HEK293 (cell line): ENCODE measurements around the gene IQCH.
A peak's percentile ranks its signal among the peaks of the same experiment; 100 is the strongest.

ENCODE experiments used
- CTCF ChIA-PET: fragments of 350-600 bp; formaldehyde crosslinking; extraction: SDS; loops from one replicate; lab custom pipeline; 2021; ENCODE audit warnings: antibody characterized with exemption; lab: Yijun Ruan, JAX
- POLR2A ChIA-PET: fragments of 300-600 bp; formaldehyde crosslinking; extraction: SDS; loops from one replicate; lab custom pipeline; 2020; ENCODE audit warnings: antibody characterized with exemption, inconsistent platforms; lab: Yijun Ruan, JAX
- H3K27ac ChIP-seq: fragments of 200-500 bp; sonication (Bioruptor generic); 2 replicates; pipeline ENCODE4 v1.5.1; 2014; ENCODE audit warnings: low read depth, low read length, control low read depth, inconsistent platforms; ENCODE audit errors: extremely low read depth
- H3K36me3 ChIP-seq, 2 experiments: fragments of 200-500 bp in 1 of 2; sonication (Bioruptor generic) in 1 of 2; 1 replicate in 1 of 2; 2 replicates in 1 of 2; pipeline ENCODE4 v1.5.1; 2014 to 2017; ENCODE audit warnings: inconsistent platforms in 2 of 2, low read length in 2 of 2; ENCODE audit not compliant: control insufficient read depth in 2 of 2, insufficient read depth in 1 of 2
- H3K4me1 ChIP-seq: fragments of 200-500 bp; sonication (Bioruptor generic); 2 replicates; pipeline ENCODE4 v1.5.1; 2014; ENCODE audit warnings: mild to moderate bottlenecking, low read length, inconsistent platforms; ENCODE audit not compliant: control insufficient read depth, insufficient read depth
- H3K4me3 ChIP-seq: 2 replicates; pipeline ENCODE4 v1.5.1; 2011; ENCODE audit warnings: low read depth, mild to moderate bottlenecking, control low read depth, low read length, moderate library complexity
- H3K9me3 ChIP-seq: fragments of 200-500 bp; sonication (Bioruptor generic); 2 replicates; pipeline ENCODE4 v1.5.1; 2014; ENCODE audit warnings: low read depth, low read length, inconsistent platforms; ENCODE audit not compliant: control insufficient read depth, insufficient read depth
- AEBP2 ChIP-seq: fragments of 450-650 bp; formaldehyde crosslinking; IDR thresholded peaks from 2 replicates; pipeline ENCODE4 v1.5.1; 2016; ENCODE audit warnings: missing biosample characterization, missing genetic modification characterization, borderline replicate concordance
- GLI4 ChIP-seq: fragments of 450-650 bp; formaldehyde crosslinking; IDR thresholded peaks from 2 replicates; pipeline ENCODE4 v1.5.1; 2016; ENCODE audit warnings: missing biosample characterization, missing genetic modification characterization
- HOXA7 ChIP-seq: sonication (generic); formaldehyde crosslinking; IDR thresholded peaks from 2 replicates; pipeline ENCODE4 v1.8.1; 2022; ENCODE audit warnings: missing genetic modification reagents, borderline replicate concordance
- KLF17 ChIP-seq: fragments of 450-650 bp; formaldehyde crosslinking; IDR thresholded peaks from 2 replicates; pipeline ENCODE4 v1.5.1; 2016; ENCODE audit warnings: missing biosample characterization, missing genetic modification characterization
- KLF7 ChIP-seq: fragments of 450-650 bp; formaldehyde crosslinking; IDR thresholded peaks from 2 replicates; pipeline ENCODE4 v1.5.1; 2016; ENCODE audit warnings: missing biosample characterization, missing genetic modification characterization, borderline replicate concordance
- RBAK ChIP-seq: fragments of 450-650 bp; formaldehyde crosslinking; IDR thresholded peaks from 2 replicates; pipeline ENCODE4 v1.5.1; 2016; ENCODE audit warnings: missing biosample characterization, missing genetic modification characterization
- SP7 ChIP-seq: fragments of 450-650 bp; formaldehyde crosslinking; IDR thresholded peaks from 2 replicates; pipeline ENCODE4 v1.5.1; 2016; ENCODE audit warnings: missing biosample characterization, missing genetic modification characterization
- ZNF10 ChIP-seq: fragments of 450-650 bp; formaldehyde crosslinking; IDR thresholded peaks from 2 replicates; pipeline ENCODE4 v1.5.1; 2017; ENCODE audit warnings: missing biosample characterization, missing genetic modification characterization
- ZNF175 ChIP-seq: fragments of 450-650 bp; formaldehyde crosslinking; IDR thresholded peaks from 2 replicates; pipeline ENCODE4 v1.5.1; 2016; ENCODE audit warnings: missing biosample characterization, missing genetic modification characterization
- ZNF24 ChIP-seq: fragments of 450-650 bp; formaldehyde crosslinking; IDR thresholded peaks from 2 replicates; pipeline ENCODE4 v1.5.1; 2016; ENCODE audit warnings: missing biosample characterization, missing genetic modification characterization
- ZNF292 ChIP-seq: fragments of 450-650 bp; formaldehyde crosslinking; IDR thresholded peaks from 2 replicates; pipeline ENCODE4 v1.5.1; 2016; ENCODE audit warnings: low read depth, missing biosample characterization, missing genetic modification characterization, borderline replicate concordance
- ZNF335 ChIP-seq: fragments of 450-650 bp; formaldehyde crosslinking; conservative IDR thresholded peaks from 2 replicates; pipeline ENCODE4 v1.5.1; 2016; ENCODE audit warnings: missing biosample characterization, missing genetic modification characterization
- ZNF366 ChIP-seq: fragments of 450-650 bp; formaldehyde crosslinking; conservative IDR thresholded peaks from 2 replicates; pipeline ENCODE4 v1.5.1; 2016; ENCODE audit warnings: missing biosample characterization, missing genetic modification characterization
- ZNF391 ChIP-seq: fragments of 450-650 bp; formaldehyde crosslinking; IDR thresholded peaks from 2 replicates; pipeline ENCODE4 v1.5.1; 2016; ENCODE audit warnings: low read depth, missing biosample characterization, missing genetic modification characterization, borderline replicate concordance
- ZNF48 ChIP-seq: fragments of 450-650 bp; formaldehyde crosslinking; IDR thresholded peaks from 2 replicates; pipeline ENCODE4 v1.5.1; 2016; ENCODE audit warnings: missing biosample characterization, missing genetic modification characterization
- ZNF501 ChIP-seq: fragments of 450-650 bp; formaldehyde crosslinking; IDR thresholded peaks from 2 replicates; pipeline ENCODE4 v1.5.1; 2016; ENCODE audit warnings: missing biosample characterization, missing genetic modification characterization
- ZSCAN16 ChIP-seq: fragments of 450-650 bp; formaldehyde crosslinking; IDR thresholded peaks from 2 replicates; pipeline ENCODE4 v1.5.1; 2016; ENCODE audit warnings: missing biosample characterization, missing genetic modification characterization
- TF ChIP-seq, protein P1 (sequence below): fragments of 450-650 bp; formaldehyde crosslinking; IDR thresholded peaks from 2 replicates; pipeline ENCODE4 v1.5.1; 2016; ENCODE audit warnings: missing biosample characterization, missing genetic modification characterization
- TF ChIP-seq, protein P2 (sequence below): fragments of 450-650 bp; formaldehyde crosslinking; IDR thresholded peaks from 2 replicates; pipeline ENCODE4 v1.5.1; 2016; ENCODE audit warnings: missing biosample characterization, missing genetic modification characterization

IQCH gene

GRCh38 chr15:67468416-67468815, 213.8 kb downstream of the IQCH start (continued):
- TF ChIP-seq, protein P1, sequence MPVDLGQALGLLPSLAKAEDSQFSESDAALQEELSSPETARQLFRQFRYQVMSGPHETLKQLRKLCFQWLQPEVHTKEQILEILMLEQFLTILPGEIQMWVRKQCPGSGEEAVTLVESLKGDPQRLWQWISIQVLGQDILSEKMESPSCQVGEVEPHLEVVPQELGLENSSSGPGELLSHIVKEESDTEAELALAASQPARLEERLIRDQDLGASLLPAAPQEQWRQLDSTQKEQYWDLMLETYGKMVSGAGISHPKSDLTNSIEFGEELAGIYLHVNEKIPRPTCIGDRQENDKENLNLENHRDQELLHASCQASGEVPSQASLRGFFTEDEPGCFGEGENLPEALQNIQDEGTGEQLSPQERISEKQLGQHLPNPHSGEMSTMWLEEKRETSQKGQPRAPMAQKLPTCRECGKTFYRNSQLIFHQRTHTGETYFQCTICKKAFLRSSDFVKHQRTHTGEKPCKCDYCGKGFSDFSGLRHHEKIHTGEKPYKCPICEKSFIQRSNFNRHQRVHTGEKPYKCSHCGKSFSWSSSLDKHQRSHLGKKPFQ = no peak
- TF ChIP-seq KLF17 (tag by site-specific recombination) = no peak
- no peak for TF ChIP-seq ZNF292
- no peak for TF ChIP-seq RBAK
- no peak for TF ChIP-seq ZNF24 (tag by site-specific recombination)

- CTCF ChIA-PET = interaction anchor here (0.6 to 1.1 kb wide), 2 partner anchors 12 to 99 kb away, joined by 3 read pairs; no protein-coding TSS in a partner anchor
Observed at GRCh38 chr15:67469680-67470079, 215.1 kb downstream of the IQCH start.

DNA sequence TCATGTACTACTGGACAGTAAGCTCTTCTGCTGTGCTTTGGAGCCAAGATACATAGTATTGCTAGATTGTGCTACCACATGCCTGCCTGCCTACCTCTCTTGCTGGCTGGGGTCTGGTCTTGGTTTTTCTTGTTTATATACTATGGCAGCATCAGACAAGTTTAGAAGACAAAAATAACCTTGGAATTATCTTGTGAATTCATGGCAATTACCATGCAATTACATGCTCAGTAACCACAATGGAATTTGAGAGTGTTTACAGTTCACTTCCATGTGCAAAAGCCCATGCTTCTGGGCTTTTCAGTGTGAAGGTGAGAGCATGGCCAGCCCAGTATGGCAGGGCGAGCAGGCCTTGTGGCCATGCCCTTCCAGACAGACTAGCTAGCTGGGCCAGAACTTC, 218.4 kb downstream of the IQCH start:
- H3K9me3 ChIP-seq = no peaks in the 10 kb centered on the region
- H3K27ac ChIP-seq = no peak overlapping the region
- ChIA-PET CTCF (interaction anchor here (0.6 to 5.2 kb wide), 3 partner anchors 16 to 403 kb away, joined by 3 to 31 read pairs (median 4); no protein-coding TSS in a partner anchor), POLR2A (no interaction called here)
- H3K36me3 ChIP-seq = no peaks in the 10 kb centered on the region
- no peaks in the 10 kb centered on the region for H3K4me1 ChIP-seq
- TF ChIP-seq AEBP2 (tag by site-specific recombination) (no peak), ZNF335 (tag by site-specific recombination) (no peak), KLF7 (tag by site-specific recombination) (no peak), ZSCAN16 (peak; percentile 39; the same call in 1 of the 2 replicates), SP7 (tag by site-specific recombination) (peak; percentile 41; the same call in 1 of the 2 replicates)
- no peak overlapping the region for H3K4me3 ChIP-seq

More at GRCh38 chr15:67469680-67470079, 215.1 kb downstream of the IQCH start:
- POLR2A ChIA-PET = no interaction called here
- H3K36me3 ChIP-seq = no peaks in the 10 kb centered on the region
- no peak for TF ChIP-seq ZNF10
- no peak for TF ChIP-seq ZNF366 (tag by site-specific recombination)
- TF ChIP-seq ZNF501 (tag by site-specific recombination) = no peak
- no peak for TF ChIP-seq ZNF48 (tag by site-specific recombination)
- TF ChIP-seq ZNF391 (tag by site-specific recombination) = no peak
- no peak for TF ChIP-seq HOXA7
- no peak for TF ChIP-seq ZNF175 (tag by site-specific recombination)
- no peak for TF ChIP-seq GLI4 (tag by site-specific recombination)
- TF ChIP-seq, protein P2, sequence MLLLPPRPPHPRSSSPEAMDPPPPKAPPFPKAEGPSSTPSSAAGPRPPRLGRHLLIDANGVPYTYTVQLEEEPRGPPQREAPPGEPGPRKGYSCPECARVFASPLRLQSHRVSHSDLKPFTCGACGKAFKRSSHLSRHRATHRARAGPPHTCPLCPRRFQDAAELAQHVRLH (tag by site-specific recombination) = no peak
- no peak for TF ChIP-seq RBAK
- H3K4me3 ChIP-seq = no peak overlapping the region
- no peaks in the 10 kb centered on the region for H3K4me1 ChIP-seq
- H3K27ac ChIP-seq = no peak overlapping the region
- no peaks in the 10 kb centered on the region for H3K9me3 ChIP-seq
